KOPT-K1 (cell line): Measurements from ENCODE around the gene PTPRF.

ENCODE experiments used
- H3K27ac ChIP-seq: fragments of 200-600 bp; sonication (generic); 2 replicates; pipeline ENCODE4 v1.5.1; 2016; ENCODE audit warnings: antibody characterized with exemption, mild to moderate bottlenecking, low read depth, low read length; ENCODE audit not compliant: poor library complexity, severe bottlenecking
- H3K36me3 ChIP-seq: fragments of 200-600 bp; sonication (generic); 2 replicates; pipeline ENCODE4 v1.5.1; 2017; ENCODE audit warnings: antibody characterized with exemption, mild to moderate bottlenecking, low read length, moderate library complexity; ENCODE audit not compliant: insufficient read depth
- H3K9me3 ChIP-seq: fragments of 200-600 bp; sonication (generic); 2 replicates; pipeline ENCODE4 v1.5.1; 2017; ENCODE audit warnings: antibody characterized with exemption, low read length, mild to moderate bottlenecking; ENCODE audit not compliant: insufficient read depth, poor library complexity, severe bottlenecking

The PTPRF gene

GRCh38 chr1:43507296-43508295 is 23.1 kb upstream of the PTPRF start:
- no peaks in the 10 kb centered on the region for H3K36me3 ChIP-seq
- no peak overlapping the region for H3K27ac ChIP-seq
- no peaks in the 10 kb centered on the region for H3K9me3 ChIP-seq

- no peak overlapping the region for H3K27ac ChIP-seq
- no peaks in the 10 kb centered on the region for H3K36me3 ChIP-seq
- no peaks in the 10 kb centered on the region for H3K9me3 ChIP-seq
Observed at GRCh38 chr1:43509007-43509739, 21.5 kb upstream of the PTPRF start.

- Histone ChIP-seq H3K27ac (no peak overlapping the region), H3K36me3 (no peaks in the 10 kb centered on the region), H3K9me3 (no peaks in the 10 kb centered on the region)
Observed at GRCh38 chr1:43509740-43510375, 20.8 kb upstream of the PTPRF start.

- Histone ChIP-seq H3K36me3 (no peaks in the 10 kb centered on the region), H3K27ac (no peak overlapping the region), H3K9me3 (no peaks in the 10 kb centered on the region)
Observed at GRCh38 chr1:43510621-43511020, 20.1 kb upstream of the PTPRF start.

GRCh38 chr1:43511394-43511793 is 19.3 kb upstream of the PTPRF start:
- H3K9me3 ChIP-seq: no peaks in the 10 kb centered on the region
- H3K27ac ChIP-seq: no peak overlapping the region
- no peaks in the 10 kb centered on the region for H3K36me3 ChIP-seq

GRCh38 chr1:43512133-43512532 is 18.6 kb upstream of the PTPRF start:
- no peaks in the 10 kb centered on the region for H3K9me3 ChIP-seq
- no peaks in the 10 kb centered on the region for H3K36me3 ChIP-seq
- H3K27ac ChIP-seq: no peak overlapping the region

GRCh38 chr1:43512681-43513080 is 18.0 kb upstream of the PTPRF start:
- Histone ChIP-seq H3K27ac (no peak overlapping the region), H3K9me3 (no peaks in the 10 kb centered on the region), H3K36me3 (no peaks in the 10 kb centered on the region)

- no peaks in the 10 kb centered on the region for H3K36me3 ChIP-seq
- no peaks in the 10 kb centered on the region for H3K9me3 ChIP-seq
- H3K27ac ChIP-seq: no peak overlapping the region
Observed at GRCh38 chr1:43513471-43514173, 17.1 kb upstream of the PTPRF start.

GRCh38 chr1:43518935-43519686 is 11.6 kb upstream of the PTPRF start:
- H3K36me3 ChIP-seq: no peaks in the 10 kb centered on the region
- H3K27ac ChIP-seq: no peak overlapping the region
- no peaks in the 10 kb centered on the region for H3K9me3 ChIP-seq

GRCh38 chr1:43520100-43520778 is 10.4 kb upstream of the PTPRF start:
- no peak overlapping the region for H3K27ac ChIP-seq

GRCh38 chr1:43521078-43521477 is 9.6 kb upstream of the PTPRF start:
- no peak overlapping the region for H3K27ac ChIP-seq
- H3K36me3 ChIP-seq: no peaks in the 10 kb centered on the region
- H3K9me3 ChIP-seq: no peaks in the 10 kb centered on the region

More at GRCh38 chr1:43520100-43520778, 10.4 kb upstream of the PTPRF start:
- no peaks in the 10 kb centered on the region for H3K9me3 ChIP-seq
- no peaks in the 10 kb centered on the region for H3K36me3 ChIP-seq

- H3K27ac ChIP-seq: no peak overlapping the region
- no peaks in the 10 kb centered on the region for H3K9me3 ChIP-seq
- no peaks in the 10 kb centered on the region for H3K36me3 ChIP-seq
Observed at GRCh38 chr1:43521756-43522155, 8.9 kb upstream of the PTPRF start.

GRCh38 chr1:43522431-43522775 is 8.3 kb upstream of the PTPRF start:
- Histone ChIP-seq H3K9me3 (no peaks in the 10 kb centered on the region), H3K27ac (no peak overlapping the region)

More at GRCh38 chr1:43522431-43522775, 8.3 kb upstream of the PTPRF start:
- no peaks in the 10 kb centered on the region for H3K36me3 ChIP-seq
